Measurements from ENCODE around the gene CNTFR.

GRCh38 chr9:34546834-34547827 lies 42.4 kb downstream of the CNTFR start:
- no peak for TF ChIP-seq EP300 (IDR thresholded peaks at IDR 0.05; ENCODE audit: borderline replicate concordance in 1 of 2, control insufficient read depth in 1 of 2, low read depth in 2 of 2, low read length in 2 of 2)
- no peak for TF ChIP-seq EZH2 (IDR thresholded peaks at IDR 0.05; ENCODE audit: borderline replicate concordance, control insufficient read depth, low read depth, low read length)
- no peak for TF ChIP-seq FOXK2 (IDR thresholded peaks at IDR 0.05)
- no peak for TF ChIP-seq YY1 (IDR thresholded peaks at IDR 0.05; ENCODE audit: low read depth, low read length)
- no peak for TF ChIP-seq NFYB (IDR thresholded peaks at IDR 0.05; ENCODE audit: insufficient read depth, low read depth, low read length)
- TF ChIP-seq POLR2AphosphoS5 (IDR thresholded peaks at IDR 0.05; ENCODE audit: low read length): no peak
